GM19193 (cell line): Measurements from ENCODE around the gene NFATC3.

Experiments
- POLR2A ChIP-seq: IDR thresholded peaks from 4 replicates; pipeline ENCODE4 v1.6.1; 2011; ENCODE audit not compliant: insufficient read depth, insufficient read length; ENCODE audit errors: extremely low read depth

Gene NFATC3

GRCh38 chr16:68270353-68270752 lies 185.2 kb downstream of the NFATC3 start:
- no peak for TF ChIP-seq POLR2A

GRCh38 chr16:68272507-68273209 lies 187.5 kb downstream of the NFATC3 start:
- no peak for TF ChIP-seq POLR2A

GRCh38 chr16:68273459-68273858 lies 188.3 kb downstream of the NFATC3 start:
- no peak for TF ChIP-seq POLR2A

GRCh38 chr16:68273896-68274295 lies 188.7 kb downstream of the NFATC3 start:
- TF ChIP-seq POLR2A: no peak

- no peak for TF ChIP-seq POLR2A
These were observed 189.3 kb downstream of the NFATC3 start for GRCh38 chr16:68274441-68274840.

- no peak for TF ChIP-seq POLR2A
These were observed 190.5 kb downstream of the NFATC3 start for GRCh38 chr16:68275611-68276191.

- no peak for TF ChIP-seq POLR2A
These were observed 191.1 kb downstream of the NFATC3 start for GRCh38 chr16:68276223-68276622.
